ENCODE measurements around the gene FUT8.

FUT8 gene

GRCh38 chr14:65783576-65783975 lies 371.0 kb downstream of the FUT8 start:
- no peak for DNase-seq

GRCh38 chr14:65784574-65784973 lies 372.0 kb downstream of the FUT8 start:
- DNase-seq, result no peak

- DNase-seq, result no peak
Measured at GRCh38 chr14:65787461-65787860, 374.9 kb downstream of the FUT8 start.

GRCh38 chr14:65788876-65789275 lies 376.3 kb downstream of the FUT8 start:
- no peak for DNase-seq

GRCh38 chr14:65789363-65789762 lies 376.8 kb downstream of the FUT8 start:
- DNase-seq, result no peak

- no peak for DNase-seq
Measured at GRCh38 chr14:65790172-65790815, 377.8 kb downstream of the FUT8 start.

- DNase-seq, result peak; percentile 22
Measured at GRCh38 chr14:65791191-65791981, 378.9 kb downstream of the FUT8 start.

GRCh38 chr14:65792208-65792905 lies 379.8 kb downstream of the FUT8 start:
- no peak for DNase-seq

Measured in activated gamma-delta T cell treated with Interleukin-2 at 50 U/mL for 16 hours (primary cell).